Stomach (tissue), 9 donors: ENCODE results near the gene MUC6. TPM values are rescaled to one million over a fixed set of nuclear protein-coding genes. Genes with fewer than 3 reads are reported as not detected.

Source experiments
- DNase-seq, 2 donors: peaks; one replicate each; pipeline versions ENCODE4 v3.0.0 to v3.0.0-alpha.2; 2013 to 2019
- H3K27ac ChIP-seq, 5 donors: fragments of 200-600 bp in 4 of 5; sonication (generic) in 4 of 5; one replicate each; pipeline ENCODE4 v1.5.1; 2013 to 2019; ENCODE audit warnings: mild to moderate bottlenecking in 1 of 5, moderate library complexity in 1 of 5
- H3K27me3 ChIP-seq, 3 donors: fragments of 200-600 bp; sonication (generic); one replicate each; pipeline ENCODE4 v1.5.1; 2017 to 2019; ENCODE audit warnings: mixed run types in 1 of 3
- H3K36me3 ChIP-seq, 4 donors: fragments of 200-600 bp; sonication (generic); 1 replicate in 3 of 4; 2 replicates in 1 of 4; pipeline ENCODE4 v1.5.1; 2016 to 2019
- H3K4me1 ChIP-seq, 4 donors: fragments of 200-600 bp; sonication (generic); one replicate each; pipeline ENCODE4 v1.5.1; 2016 to 2019
- H3K4me3 ChIP-seq, 4 donors: fragments of 200-600 bp; sonication (generic) in 3 of 4; one replicate each; pipeline ENCODE4 v1.5.1; 2016 to 2019; ENCODE audit warnings: mild to moderate bottlenecking in 1 of 4
- H3K9me3 ChIP-seq, 4 donors: fragments of 200-600 bp; sonication (generic); one replicate each; pipeline ENCODE4 v1.5.1; 2016 to 2019
- EP300 ChIP-seq: sonication (generic); formaldehyde crosslinking; IDR thresholded peaks from one replicate; pipeline ENCODE4 v1.6.1; 2017; ENCODE audit warnings: antibody characterized with exemption
- POLR2A ChIP-seq, 4 donors: fragments of 450-650 bp; IDR thresholded peaks; one replicate each; pipeline ENCODE4 v1.6.1; 2016; ENCODE audit warnings: antibody characterized with exemption in 4 of 4, control low read depth in 2 of 4, mild to moderate bottlenecking in 1 of 4, moderate library complexity in 1 of 4
- POLR2AphosphoS5 ChIP-seq, 3 donors: sonication (generic); formaldehyde crosslinking; IDR thresholded peaks; one replicate each; pipeline ENCODE4 v1.6.1; 2016; ENCODE audit warnings: antibody characterized with exemption in 3 of 3
- WGBS, 5 donors: extraction: QIAGEN DNeasy Blood & Tissue Kit in 3 of 5; methylation state at CpG; one replicate each; pipeline versions ENCODE4 v1.1.5 to v1.1.7; 2013 to 2018; 5-methylcytosine and 5-hydroxymethylcytosine counted together
- intact Hi-C: fragments of 100-400 bp; cut with DNase I; formaldehyde crosslinking; loops from one replicate; pipeline ENCODE4 v1.15.1; 2023; ENCODE audit warnings: low total_unique reads
- polyA plus RNA-seq, 3 donors: library from polyadenylated mRNA; stranded (reverse); fragments of 200-250 nt; gene quantifications; one replicate each; pipeline ENCODE4 v1.2.3, GENCODE V29; 2013
- total RNA-seq, 5 donors: library from RNA; depleted of rRNA; stranded (reverse); fragments of >200 nt; gene quantifications; one replicate each; pipeline versions ENCODE4 v1.1.0 to v1.2.3, GENCODE V29; 2014 to 2016
- TF ChIP-seq, protein P1 (sequence below), 7 experiments: fragments of 450-650 bp in 4 of 7; fragments of 200-600 bp in 3 of 7; sonication (generic) in 3 of 7; IDR thresholded peaks; one replicate each; pipeline ENCODE4 v1.5.1; 2016 to 2019; ENCODE audit warnings: antibody characterized with exemption in 7 of 7, control low read depth in 2 of 7, mild to moderate bottlenecking in 1 of 7
- donor health status: healthy with polysubstance abuse.
- donor health status: Bipolar disorder and iron deficiency.
- donor health status: healthy.

MUC6 gene
- total and polyA plus RNA-seq, 8 donors = 0.29 to 215 (median 108) TPM

- Histone ChIP-seq H3K9me3 (no peaks in the 10 kb centered on the region), H3K27ac (no peak overlapping the region), H3K36me3 (no peaks in the 10 kb centered on the region), H3K4me3 (no peak overlapping the region), H3K27me3 (peaks cover 0 to 47% (median 0%) of the 10 kb centered on the region in 3 donors), H3K4me1 (no peaks in the 10 kb centered on the region)
- WGBS, 5 donors = 74 to 83% (median 78%) methylated on average over 16 to 34 of the region's 34 CpGs
- TF ChIP-seq POLR2AphosphoS5 (IDR thresholded peaks at IDR 0.05) = no peak
- no peak for TF ChIP-seq EP300
- intact Hi-C loops = no loop called here
- DNase-seq = no peak
Observed at GRCh38 chr11:1083621-1084551, 47.4 kb upstream of the MUC6 start.

- WGBS, 5 donors = 75 to 90% (median 78%) methylated on average over 18 to 33 of the region's 33 CpGs
- Histone ChIP-seq H3K27me3 (peaks cover 0 to 47% (median 0%) of the 10 kb centered on the region in 3 donors), H3K27ac (no peak overlapping the region), H3K9me3 (no peaks in the 10 kb centered on the region), H3K4me1 (peaks cover 0 to 2% (median 0%) of the 10 kb centered on the region in 4 donors), H3K4me3 (no peak overlapping the region), H3K36me3 (no peaks in the 10 kb centered on the region)
- TF ChIP-seq POLR2AphosphoS5 (IDR thresholded peaks at IDR 0.05) (no peak), EP300 (no peak), POLR2A (IDR thresholded peaks at IDR 0.05) (no peak)
- TF ChIP-seq, protein P1, sequence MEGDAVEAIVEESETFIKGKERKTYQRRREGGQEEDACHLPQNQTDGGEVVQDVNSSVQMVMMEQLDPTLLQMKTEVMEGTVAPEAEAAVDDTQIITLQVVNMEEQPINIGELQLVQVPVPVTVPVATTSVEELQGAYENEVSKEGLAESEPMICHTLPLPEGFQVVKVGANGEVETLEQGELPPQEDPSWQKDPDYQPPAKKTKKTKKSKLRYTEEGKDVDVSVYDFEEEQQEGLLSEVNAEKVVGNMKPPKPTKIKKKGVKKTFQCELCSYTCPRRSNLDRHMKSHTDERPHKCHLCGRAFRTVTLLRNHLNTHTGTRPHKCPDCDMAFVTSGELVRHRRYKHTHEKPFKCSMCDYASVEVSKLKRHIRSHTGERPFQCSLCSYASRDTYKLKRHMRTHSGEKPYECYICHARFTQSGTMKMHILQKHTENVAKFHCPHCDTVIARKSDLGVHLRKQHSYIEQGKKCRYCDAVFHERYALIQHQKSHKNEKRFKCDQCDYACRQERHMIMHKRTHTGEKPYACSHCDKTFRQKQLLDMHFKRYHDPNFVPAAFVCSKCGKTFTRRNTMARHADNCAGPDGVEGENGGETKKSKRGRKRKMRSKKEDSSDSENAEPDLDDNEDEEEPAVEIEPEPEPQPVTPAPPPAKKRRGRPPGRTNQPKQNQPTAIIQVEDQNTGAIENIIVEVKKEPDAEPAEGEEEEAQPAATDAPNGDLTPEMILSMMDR (IDR thresholded peaks at IDR 0.05) = no peak
- DNase-seq = no peak
- intact Hi-C loops = no loop called here
Observed at GRCh38 chr11:1082728-1083620, 46.5 kb upstream of the MUC6 start.

- H3K9me3 ChIP-seq = no peaks in the 10 kb centered on the region
- peaks cover 0 to 51% (median 0%) of the 10 kb centered on the region in 3 donors for H3K27me3 ChIP-seq
- H3K36me3 ChIP-seq = no peaks in the 10 kb centered on the region
- TF ChIP-seq POLR2AphosphoS5 (IDR thresholded peaks at IDR 0.05) = no peak
- TF ChIP-seq, protein P1 (IDR thresholded peaks at IDR 0.05) = no peak
- no peak for TF ChIP-seq POLR2A (IDR thresholded peaks at IDR 0.05)
- TF ChIP-seq EP300 = no peak
- peaks cover 0 to 8% (median 0%) of the 10 kb centered on the region in 4 donors for H3K4me1 ChIP-seq
- no peak overlapping the region for H3K4me3 ChIP-seq
- no peak for DNase-seq
- H3K27ac ChIP-seq = no peak overlapping the region
- 82 to 100% (median 88%) methylated on average over 1 to 14 of the region's 14 CpGs for WGBS, 5 donors
- intact Hi-C loops = no loop called here
Observed at GRCh38 chr11:1082346-1082727, 45.8 kb upstream of the MUC6 start.

- H3K36me3 ChIP-seq = no peaks in the 10 kb centered on the region
- H3K27ac ChIP-seq = no peak overlapping the region
- WGBS, 5 donors = 78 to 93% (median 84%) methylated on average over 13 to 33 of the region's 33 CpGs
- peaks cover 0 to 8% (median 0%) of the 10 kb centered on the region in 4 donors for H3K4me1 ChIP-seq
- DNase-seq = no peak
- no peak for TF ChIP-seq POLR2AphosphoS5 (IDR thresholded peaks at IDR 0.05)
- TF ChIP-seq EP300 = no peak
- TF ChIP-seq POLR2A (IDR thresholded peaks at IDR 0.05) = no peak
- TF ChIP-seq, protein P1 (IDR thresholded peaks at IDR 0.05) = no peak
- no peak overlapping the region for H3K4me3 ChIP-seq
- H3K9me3 ChIP-seq = no peaks in the 10 kb centered on the region
- H3K27me3 ChIP-seq = peaks cover 0 to 57% (median 0%) of the 10 kb centered on the region in 3 donors
- intact Hi-C loops = no loop called here
Observed at GRCh38 chr11:1081601-1082311, 45.2 kb upstream of the MUC6 start.
